B cell (primary cell): ENCODE measurements around the gene TIFAB. TPM values are rescaled to one million over a fixed set of nuclear protein-coding genes. Genes with fewer than 3 reads are reported as not detected.

Source experiments
- ATAC-seq: fragments of 200-7000 bp; cut with Tn5 transposase; one replicate; pipeline ENCODE4 v1.10.0; 2021; ENCODE audit warnings: low read depth, mild to moderate bottlenecking, moderate number of reproducible peaks, moderate library complexity
- CTCF ChIA-PET: fragments of 350-600 bp; sonication (Branson Sonifier 250); formaldehyde crosslinking; loops from one replicate; lab custom pipeline; 2021; ENCODE audit warnings: antibody characterized with exemption, inconsistent platforms; lab: Charles Lee
- POLR2A ChIA-PET: fragments of 350-600 bp; sonication (Branson Sonifier 250); formaldehyde crosslinking; loops from one replicate; lab custom pipeline; 2021; ENCODE audit warnings: antibody characterized with exemption; lab: Charles Lee
- DNase-seq: peaks from one replicate; pipeline ENCODE4 v3.0.0; 2013
- H2AFZ ChIP-seq: 2 replicates; pipeline ENCODE4 v1.6.1; 2012; ENCODE audit warnings: mild to moderate bottlenecking, low read depth, low read length; ENCODE audit not compliant: insufficient read depth, poor library complexity, severe bottlenecking
- H3K27ac ChIP-seq, 2 donors: 1 replicate in 1 of 2; 2 replicates in 1 of 2; pipeline ENCODE4 v1.5.1; 2012 to 2013; ENCODE audit warnings: low read length in 2 of 2, mild to moderate bottlenecking in 2 of 2, moderate library complexity in 1 of 2
- H3K27me3 ChIP-seq, 4 experiments: fragments of 200-600 bp in 1 of 4; sonication (generic) in 1 of 4; replicated peaks in 1 of 4; 1 replicate in 2 of 4; 2 replicates in 2 of 4; pipeline versions ENCODE4 v1.6.1 to v1.7.0; 2013 to 2016; ENCODE audit warnings: low read length in 3 of 4, mild to moderate bottlenecking in 2 of 4, mixed read lengths in 1 of 4, moderate library complexity in 1 of 4; ENCODE audit not compliant: insufficient read depth in 4 of 4, control insufficient read depth in 3 of 4; ENCODE audit errors: control extremely low read depth in 1 of 4
- H3K36me3 ChIP-seq, 2 experiments: replicated peaks in 1 of 2; 1 replicate in 1 of 2; 2 replicates in 1 of 2; pipeline versions ENCODE4 v1.6.1 to v1.7.1; 2013; ENCODE audit warnings: low read length in 1 of 2; ENCODE audit not compliant: insufficient read depth in 2 of 2, control insufficient read depth in 1 of 2; ENCODE audit errors: control extremely low read depth in 1 of 2, extremely low read depth in 1 of 2
- H3K4me1 ChIP-seq, 2 donors: fragments of 200-600 bp in 1 of 2; sonication (generic) in 1 of 2; 1 replicate in 1 of 2; 2 replicates in 1 of 2; pipeline versions ENCODE4 v1.5.1 to v1.6.1; 2013 to 2017; ENCODE audit warnings: low read length in 2 of 2; ENCODE audit not compliant: control insufficient read depth in 2 of 2, insufficient read depth in 2 of 2
- H3K4me2 ChIP-seq: replicated peaks from 2 replicates; pipeline ENCODE3; 2012; ENCODE audit warnings: mild to moderate bottlenecking, low read depth, low read length; ENCODE audit not compliant: poor library complexity, severe bottlenecking
- H3K4me3 ChIP-seq, 5 experiments: fragments of 200-600 bp in 1 of 5; sonication (generic) in 1 of 5; 1 replicate in 3 of 5; 2 replicates in 2 of 5; pipeline versions ENCODE4 v1.5.1 to v1.7.0; 2011 to 2016; ENCODE audit warnings: low read length in 4 of 5, mild to moderate bottlenecking in 4 of 5, low read depth in 2 of 5, control low read depth in 1 of 5, moderate library complexity in 1 of 5; ENCODE audit not compliant: insufficient read depth in 1 of 5; ENCODE audit errors: control extremely low read depth in 1 of 5, extremely low read depth in 1 of 5
- H3K79me2 ChIP-seq: fragments of 200-600 bp; sonication (generic); one replicate; pipeline ENCODE4 v1.6.0; 2016; ENCODE audit warnings: low read length; ENCODE audit not compliant: control insufficient read depth, insufficient read depth
- H3K9ac ChIP-seq: fragments of 200-600 bp; sonication (generic); 2 replicates; pipeline ENCODE4 v1.6.1; 2017; ENCODE audit warnings: mild to moderate bottlenecking, low read length, moderate library complexity
- H3K9me3 ChIP-seq, 3 donors: one replicate each; pipeline versions ENCODE4 v1.6.1 to v1.7.1; 2013; ENCODE audit warnings: low read length in 2 of 3; ENCODE audit not compliant: control insufficient read depth in 2 of 3, insufficient read depth in 1 of 3; ENCODE audit errors: control extremely low read depth in 1 of 3
- H4K20me1 ChIP-seq: 2 replicates; pipeline ENCODE4 v1.6.0; 2012; ENCODE audit warnings: mild to moderate bottlenecking, low read length; ENCODE audit not compliant: insufficient read depth, control insufficient read depth, poor library complexity, severe bottlenecking
- H3K27ac Mint-ChIP-seq: one replicate; pipeline ENCODE4 v1.8.0; 2021; ENCODE audit warnings: mixed read lengths
- H3K27me3 Mint-ChIP-seq: one replicate; pipeline ENCODE4 v1.8.0; 2021; ENCODE audit warnings: mixed read lengths
- H3K4me1 Mint-ChIP-seq: one replicate; pipeline ENCODE4 v1.8.0; 2021; ENCODE audit warnings: mixed read lengths
- H3K4me3 Mint-ChIP-seq: one replicate; pipeline ENCODE4 v1.8.0; 2021; ENCODE audit warnings: mixed read lengths
- H3K9me3 Mint-ChIP-seq: one replicate; pipeline ENCODE4 v1.8.0; 2022; ENCODE audit warnings: mixed read lengths; ENCODE audit not compliant: insufficient read depth
- EZH2 ChIP-seq: IDR thresholded peaks from 2 replicates; pipeline ENCODE4 v1.6.1; 2012; ENCODE audit warnings: borderline replicate concordance, low read depth, mild to moderate bottlenecking, moderate library complexity, low read length; ENCODE audit not compliant: insufficient read depth, poor library complexity, severe bottlenecking
- WGBS: methylation state at CpG from one replicate; pipeline ENCODE4 v1.1.5; 2013; ENCODE audit warnings: missing lambda C conversion rate; ENCODE audit not compliant: insufficient coverage; 5-methylcytosine and 5-hydroxymethylcytosine counted together
- intact Hi-C: fragments of 100-400 bp; cut with micrococcal nuclease; formaldehyde crosslinking; loops from one replicate; pipeline ENCODE4 v1.10.0; 2022
- polyA plus RNA-seq: library from polyadenylated mRNA; depleted of rRNA; stranded (reverse); fragments of >200 nt; gene quantifications from 2 replicates; pipeline ENCODE4 v1.2.3, GENCODE V29; 2012
- total RNA-seq, 2 donors: library from RNA; stranded (reverse); fragments of 120-200 nt in 1 of 2; gene quantifications; 1 replicate in 1 of 2; 2 replicates in 1 of 2; pipeline versions ENCODE4 v1.2.3 to v1.2.4, GENCODE V29; 2013 to 2022
- TF ChIP-seq, protein P1 (sequence below): fragments of 200-600 bp; IDR thresholded peaks from one replicate; pipeline ENCODE4 v1.8.0; 2022; ENCODE audit warnings: antibody characterized with exemption, mild to moderate bottlenecking

TIFAB gene
- total and polyA plus RNA-seq, 2 donors (not counting 1 experiment from before 2014, with no cell fraction given): not detected

DNA sequence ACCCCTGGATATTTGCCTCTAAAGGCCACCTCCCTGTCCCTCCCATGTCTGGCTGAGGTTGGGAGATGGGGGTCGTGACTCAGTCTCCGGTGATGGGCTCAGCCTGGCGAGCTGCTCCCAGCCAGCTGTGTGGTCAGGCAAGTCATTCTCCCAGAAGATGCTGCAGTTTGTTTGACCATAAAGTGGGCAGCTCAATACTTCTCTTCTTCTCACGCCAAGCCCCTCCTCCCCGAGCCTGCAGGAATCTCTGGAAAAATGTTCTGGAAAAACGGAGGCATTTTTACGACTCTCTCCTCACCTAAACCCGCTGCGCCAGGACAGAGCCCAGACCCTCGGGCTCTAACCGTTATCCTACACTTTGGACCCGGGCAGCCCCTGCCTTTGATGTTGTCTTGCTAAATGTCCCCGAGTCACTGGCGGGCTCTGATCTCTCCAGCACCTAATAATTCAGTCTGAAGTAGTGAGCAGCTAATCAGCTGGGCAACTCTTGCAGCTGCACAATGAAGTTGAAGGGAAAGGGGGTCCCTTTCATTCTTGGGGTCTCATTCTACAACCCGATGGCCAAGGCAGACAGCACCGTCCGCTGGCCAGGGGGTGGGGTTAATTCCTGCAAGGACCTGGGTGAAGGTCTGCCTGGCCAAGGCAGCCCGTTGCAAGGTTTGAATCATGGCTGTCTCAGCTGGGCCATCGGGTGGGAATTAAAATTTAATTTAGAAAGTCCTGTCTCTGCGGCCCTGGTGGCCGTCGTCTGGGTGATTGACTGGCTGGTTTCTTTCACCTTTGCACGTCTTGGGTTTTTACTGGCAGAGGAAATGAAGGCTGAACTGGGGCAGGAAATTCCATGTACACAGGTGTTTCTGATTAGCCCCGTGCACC, 17.3 kb downstream of the TIFAB start:
- TF ChIP-seq, protein P1, sequence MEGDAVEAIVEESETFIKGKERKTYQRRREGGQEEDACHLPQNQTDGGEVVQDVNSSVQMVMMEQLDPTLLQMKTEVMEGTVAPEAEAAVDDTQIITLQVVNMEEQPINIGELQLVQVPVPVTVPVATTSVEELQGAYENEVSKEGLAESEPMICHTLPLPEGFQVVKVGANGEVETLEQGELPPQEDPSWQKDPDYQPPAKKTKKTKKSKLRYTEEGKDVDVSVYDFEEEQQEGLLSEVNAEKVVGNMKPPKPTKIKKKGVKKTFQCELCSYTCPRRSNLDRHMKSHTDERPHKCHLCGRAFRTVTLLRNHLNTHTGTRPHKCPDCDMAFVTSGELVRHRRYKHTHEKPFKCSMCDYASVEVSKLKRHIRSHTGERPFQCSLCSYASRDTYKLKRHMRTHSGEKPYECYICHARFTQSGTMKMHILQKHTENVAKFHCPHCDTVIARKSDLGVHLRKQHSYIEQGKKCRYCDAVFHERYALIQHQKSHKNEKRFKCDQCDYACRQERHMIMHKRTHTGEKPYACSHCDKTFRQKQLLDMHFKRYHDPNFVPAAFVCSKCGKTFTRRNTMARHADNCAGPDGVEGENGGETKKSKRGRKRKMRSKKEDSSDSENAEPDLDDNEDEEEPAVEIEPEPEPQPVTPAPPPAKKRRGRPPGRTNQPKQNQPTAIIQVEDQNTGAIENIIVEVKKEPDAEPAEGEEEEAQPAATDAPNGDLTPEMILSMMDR: no peak
- TF ChIP-seq EZH2: no peak
- H3K36me3 ChIP-seq: no peaks in the 10 kb centered on the region
- H4K20me1 ChIP-seq: no peaks in the 10 kb centered on the region
- ChIA-PET POLR2A (no interaction called here), CTCF (interaction anchor here (1.4 kb wide), 1 partner anchor 9 kb away, joined by 4 read pairs; no protein-coding TSS in a partner anchor)
- H3K9ac ChIP-seq: no peak overlapping the region
- H3K4me2 ChIP-seq: no peak overlapping the region
- peaks cover 0 to 9% (median 2%) of the 10 kb centered on the region in 4 experiments for H3K27me3 ChIP-seq
- H3K4me1 Mint-ChIP-seq: peaks cover 20% of the 10 kb centered on the region
- H3K9me3 ChIP-seq: no peaks in the 10 kb centered on the region
- DNase-seq: no peak
- no peak overlapping the region for H3K27ac ChIP-seq
- 78% methylated on average over 22 of the region's 24 CpGs for WGBS
- no peaks in the 10 kb centered on the region for H3K9me3 Mint-ChIP-seq
- intact Hi-C loops: no loop called here
- ATAC-seq: no peak
- H3K79me2 ChIP-seq: no peaks in the 10 kb centered on the region
- no peak overlapping the region for H3K27ac Mint-ChIP-seq
- H2AFZ ChIP-seq: no peak overlapping the region
- no peak overlapping the region for H3K4me3 ChIP-seq
- peaks cover 14 to 24% of the 10 kb centered on the region in 2 donors for H3K4me1 ChIP-seq
- H3K27me3 Mint-ChIP-seq: peaks cover 8% of the 10 kb centered on the region
- H3K4me3 Mint-ChIP-seq: no peak overlapping the region
